HepG2 (cell line): Measurements from ENCODE around the gene TMEM196. TPM values are rescaled to one million over a fixed set of nuclear protein-coding genes. Genes with fewer than 3 reads are reported as not detected.

ENCODE experiments used
- MAF1 ChIP-seq: sonication (generic); formaldehyde crosslinking; IDR thresholded peaks from 2 replicates; pipeline ENCODE4 v1.5.0; 2020; ENCODE audit warnings: missing genetic modification reagents, borderline replicate concordance
- TAF1 ChIP-seq: sonication (generic); formaldehyde crosslinking; IDR thresholded peaks from 2 replicates; pipeline ENCODE4 v1.4.0; 2020; ENCODE audit warnings: missing genetic modification reagents
- ZBTB1 ChIP-seq: sonication (generic); formaldehyde crosslinking; IDR thresholded peaks from 2 replicates; pipeline ENCODE4 v1.4.0; 2020; ENCODE audit warnings: missing genetic modification reagents, borderline replicate concordance
- ZNF326 ChIP-seq: sonication (generic); formaldehyde crosslinking; IDR thresholded peaks from 2 replicates; pipeline ENCODE4 v1.4.0; 2020; ENCODE audit warnings: missing genetic modification reagents, borderline replicate concordance
- ZNF343 ChIP-seq: sonication (generic); formaldehyde crosslinking; IDR thresholded peaks from 2 replicates; pipeline ENCODE4 v1.4.0; 2020; ENCODE audit warnings: mild to moderate bottlenecking, missing genetic modification reagents
- ZSCAN30 ChIP-seq: sonication (generic); formaldehyde crosslinking; IDR thresholded peaks from 2 replicates; pipeline ENCODE4 v1.5.0; 2020; ENCODE audit warnings: mild to moderate bottlenecking, missing genetic modification reagents
- polyA plus RNA-seq, 8 experiments: library from polyadenylated mRNA; depleted of rRNA in 3 of 8; stranded (reverse) in 7 of 8; unstranded in 1 of 8; fragments of >200 nt; fragmentation: Illumina TruSeq in 4 of 8; extraction: Trizol in 4 of 8; gene quantifications; 2 replicates each; pipeline versions ENCODE4 v1.2.1 to v1.2.3, GENCODE V29; 2011 to 2016; ENCODE audit warnings: low read depth in 4 of 8, missing spikeins in 1 of 8, mixed read lengths in 1 of 8; ENCODE audit not compliant: insufficient read depth in 1 of 8
- total RNA-seq, 5 experiments: library from RNA; depleted of rRNA; stranded (reverse); fragments of >200 nt; fragmentation: Illumina TruSeq; extraction: Trizol; gene quantifications; 2 replicates each; pipeline ENCODE4 v1.2.3, GENCODE V29; 2016; ENCODE audit warnings: low read depth in 1 of 5
- TF ChIP-seq, protein P1 (sequence below): sonication (generic); formaldehyde crosslinking; conservative IDR thresholded peaks from 2 replicates; pipeline ENCODE4 v1.4.0; 2020; ENCODE audit warnings: mild to moderate bottlenecking, missing genetic modification reagents, moderate library complexity
- TF ChIP-seq, protein P2 (sequence below): sonication (generic); formaldehyde crosslinking; IDR thresholded peaks from 2 replicates; pipeline ENCODE4 v1.4.0; 2020; ENCODE audit warnings: missing genetic modification reagents
- TF ChIP-seq, protein P3 (sequence below): sonication (generic); formaldehyde crosslinking; IDR thresholded peaks from 2 replicates; pipeline ENCODE4 v1.8.1; 2023; ENCODE audit warnings: mild to moderate bottlenecking, missing genetic modification reagents, borderline replicate concordance

Gene TMEM196
- total and polyA plus RNA-seq, 2 of the 13 experiments (the other 11 are each of a cell fraction or from before 2014, with no cell fraction given) = not detected

DNA sequence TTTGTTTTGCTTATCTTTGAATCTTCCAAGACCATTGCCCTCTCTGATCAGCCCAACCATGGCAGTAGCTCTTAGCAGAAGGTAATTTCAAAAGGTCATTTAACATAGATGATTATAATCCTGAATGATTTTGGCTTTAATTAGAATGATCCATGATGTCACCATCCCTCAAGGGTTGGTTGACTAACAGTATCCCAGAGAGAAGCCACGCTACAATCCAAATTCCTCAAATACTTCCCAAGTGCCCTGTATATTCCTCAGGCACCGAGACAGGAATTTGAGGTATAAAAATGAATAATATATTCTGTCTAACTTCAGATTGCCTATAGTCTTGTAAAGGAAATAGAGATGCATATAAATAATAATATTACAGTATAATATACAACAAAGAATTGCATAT is 42.1 kb upstream of the TMEM196 start (continued):
- TF ChIP-seq, protein P1, sequence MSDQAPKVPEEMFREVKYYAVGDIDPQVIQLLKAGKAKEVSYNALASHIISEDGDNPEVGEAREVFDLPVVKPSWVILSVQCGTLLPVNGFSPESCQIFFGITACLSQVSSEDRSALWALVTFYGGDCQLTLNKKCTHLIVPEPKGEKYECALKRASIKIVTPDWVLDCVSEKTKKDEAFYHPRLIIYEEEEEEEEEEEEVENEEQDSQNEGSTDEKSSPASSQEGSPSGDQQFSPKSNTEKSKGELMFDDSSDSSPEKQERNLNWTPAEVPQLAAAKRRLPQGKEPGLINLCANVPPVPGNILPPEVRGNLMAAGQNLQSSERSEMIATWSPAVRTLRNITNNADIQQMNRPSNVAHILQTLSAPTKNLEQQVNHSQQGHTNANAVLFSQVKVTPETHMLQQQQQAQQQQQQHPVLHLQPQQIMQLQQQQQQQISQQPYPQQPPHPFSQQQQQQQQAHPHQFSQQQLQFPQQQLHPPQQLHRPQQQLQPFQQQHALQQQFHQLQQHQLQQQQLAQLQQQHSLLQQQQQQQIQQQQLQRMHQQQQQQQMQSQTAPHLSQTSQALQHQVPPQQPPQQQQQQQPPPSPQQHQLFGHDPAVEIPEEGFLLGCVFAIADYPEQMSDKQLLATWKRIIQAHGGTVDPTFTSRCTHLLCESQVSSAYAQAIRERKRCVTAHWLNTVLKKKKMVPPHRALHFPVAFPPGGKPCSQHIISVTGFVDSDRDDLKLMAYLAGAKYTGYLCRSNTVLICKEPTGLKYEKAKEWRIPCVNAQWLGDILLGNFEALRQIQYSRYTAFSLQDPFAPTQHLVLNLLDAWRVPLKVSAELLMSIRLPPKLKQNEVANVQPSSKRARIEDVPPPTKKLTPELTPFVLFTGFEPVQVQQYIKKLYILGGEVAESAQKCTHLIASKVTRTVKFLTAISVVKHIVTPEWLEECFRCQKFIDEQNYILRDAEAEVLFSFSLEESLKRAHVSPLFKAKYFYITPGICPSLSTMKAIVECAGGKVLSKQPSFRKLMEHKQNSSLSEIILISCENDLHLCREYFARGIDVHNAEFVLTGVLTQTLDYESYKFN (CRISPR knock-in tag) = no peak
- TF ChIP-seq ZBTB1 (no peak), ZSCAN30 (CRISPR knock-in tag) (no peak), ZNF343 (no peak), ZNF326 (no peak), MAF1 (no peak), TAF1 (no peak)
- TF ChIP-seq, protein P2, sequence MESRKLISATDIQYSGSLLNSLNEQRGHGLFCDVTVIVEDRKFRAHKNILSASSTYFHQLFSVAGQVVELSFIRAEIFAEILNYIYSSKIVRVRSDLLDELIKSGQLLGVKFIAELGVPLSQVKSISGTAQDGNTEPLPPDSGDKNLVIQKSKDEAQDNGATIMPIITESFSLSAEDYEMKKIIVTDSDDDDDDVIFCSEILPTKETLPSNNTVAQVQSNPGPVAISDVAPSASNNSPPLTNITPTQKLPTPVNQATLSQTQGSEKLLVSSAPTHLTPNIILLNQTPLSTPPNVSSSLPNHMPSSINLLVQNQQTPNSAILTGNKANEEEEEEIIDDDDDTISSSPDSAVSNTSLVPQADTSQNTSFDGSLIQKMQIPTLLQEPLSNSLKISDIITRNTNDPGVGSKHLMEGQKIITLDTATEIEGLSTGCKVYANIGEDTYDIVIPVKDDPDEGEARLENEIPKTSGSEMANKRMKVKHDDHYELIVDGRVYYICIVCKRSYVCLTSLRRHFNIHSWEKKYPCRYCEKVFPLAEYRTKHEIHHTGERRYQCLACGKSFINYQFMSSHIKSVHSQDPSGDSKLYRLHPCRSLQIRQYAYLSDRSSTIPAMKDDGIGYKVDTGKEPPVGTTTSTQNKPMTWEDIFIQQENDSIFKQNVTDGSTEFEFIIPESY (CRISPR knock-in tag) = no peak
- TF ChIP-seq, protein P3, sequence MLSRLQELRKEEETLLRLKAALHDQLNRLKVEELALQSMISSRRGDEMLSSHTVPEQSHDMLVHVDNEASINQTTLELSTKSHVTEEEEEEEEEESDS (CRISPR knock-in tag) = no peak
